Measurements from ENCODE around the gene P2RY13.

P2RY13 gene

GRCh38 chr3:151345859-151346258, 16.5 kb upstream of the P2RY13 start:
- no peak for DNase-seq
- no peak for TF ChIP-seq POLR2A (IDR thresholded peaks at IDR 0.05; ENCODE audit: low read length)
- TF ChIP-seq GATA1 (IDR thresholded peaks at IDR 0.05; ENCODE audit: low read depth, low read length) = no peak

GRCh38 chr3:151331696-151332095, 2.3 kb upstream of the P2RY13 start:
- TF ChIP-seq POLR2A (IDR thresholded peaks at IDR 0.05; ENCODE audit: low read length) = no peak
- TF ChIP-seq GATA1 (IDR thresholded peaks at IDR 0.05; ENCODE audit: low read depth, low read length) = no peak

GRCh38 chr3:151330899-151331298, 1.6 kb upstream of the P2RY13 start:
- DNase-seq = no peak
- no peak for TF ChIP-seq GATA1 (IDR thresholded peaks at IDR 0.05; ENCODE audit: low read depth, low read length)
- no peak for TF ChIP-seq POLR2A (IDR thresholded peaks at IDR 0.05; ENCODE audit: low read length)

More at GRCh38 chr3:151331696-151332095, 2.3 kb upstream of the P2RY13 start:
- DNase-seq = no peak

- TF ChIP-seq POLR2A (IDR thresholded peaks at IDR 0.05; ENCODE audit: low read length) = no peak
- no peak for TF ChIP-seq GATA1 (IDR thresholded peaks at IDR 0.05; ENCODE audit: low read depth, low read length)
- no peak for DNase-seq
These were observed 1.0 kb upstream of the P2RY13 start for GRCh38 chr3:151330379-151330778.

GRCh38 chr3:151328298-151328995, 902 bp downstream of the P2RY13 start:
- DNase-seq = no peak
- no peak for TF ChIP-seq POLR2A (IDR thresholded peaks at IDR 0.05; ENCODE audit: low read length)
- no peak for TF ChIP-seq GATA1 (IDR thresholded peaks at IDR 0.05; ENCODE audit: low read depth, low read length)

- peak in 1 of 2 experiments; percentile 27 for DNase-seq
- no peak for TF ChIP-seq GATA1 (IDR thresholded peaks at IDR 0.05; ENCODE audit: low read depth, low read length)
- TF ChIP-seq POLR2A (IDR thresholded peaks at IDR 0.05; ENCODE audit: low read length) = no peak
These were observed 1.7 kb downstream of the P2RY13 start for GRCh38 chr3:151327571-151328198.

- no peak for DNase-seq
- TF ChIP-seq GATA1 (IDR thresholded peaks at IDR 0.05; ENCODE audit: low read depth, low read length) = no peak
- TF ChIP-seq POLR2A (IDR thresholded peaks at IDR 0.05; ENCODE audit: low read length) = no peak
These were observed 6.8 kb downstream of the P2RY13 start for GRCh38 chr3:151322511-151322910.

- no peak for DNase-seq
- TF ChIP-seq POLR2A (IDR thresholded peaks at IDR 0.05; ENCODE audit: low read length) (no peak), GATA1 (IDR thresholded peaks at IDR 0.05; ENCODE audit: low read depth, low read length) (no peak)
These were observed 7.8 kb downstream of the P2RY13 start for GRCh38 chr3:151321526-151321925.

- no peak for TF ChIP-seq GATA1 (IDR thresholded peaks at IDR 0.05; ENCODE audit: low read depth, low read length)
- no peak for TF ChIP-seq POLR2A (IDR thresholded peaks at IDR 0.05; ENCODE audit: low read length)
- DNase-seq = no peak
These were observed 9.2 kb downstream of the P2RY13 start for GRCh38 chr3:151320131-151320530.

GRCh38 chr3:151319628-151320027, 9.7 kb downstream of the P2RY13 start:
- TF ChIP-seq POLR2A (IDR thresholded peaks at IDR 0.05; ENCODE audit: low read length) = no peak
- no peak for TF ChIP-seq GATA1 (IDR thresholded peaks at IDR 0.05; ENCODE audit: low read depth, low read length)

GRCh38 chr3:151318991-151319390, 10.4 kb downstream of the P2RY13 start:
- no peak for DNase-seq
- TF ChIP-seq POLR2A (IDR thresholded peaks at IDR 0.05; ENCODE audit: low read length) = no peak
- TF ChIP-seq GATA1 (IDR thresholded peaks at IDR 0.05; ENCODE audit: low read depth, low read length) = no peak

More at GRCh38 chr3:151319628-151320027, 9.7 kb downstream of the P2RY13 start:
- DNase-seq = no peak

GRCh38 chr3:151318313-151318712, 11.0 kb downstream of the P2RY13 start:
- TF ChIP-seq GATA1 (IDR thresholded peaks at IDR 0.05; ENCODE audit: low read depth, low read length) = no peak
- TF ChIP-seq POLR2A (IDR thresholded peaks at IDR 0.05; ENCODE audit: low read length) = no peak
- DNase-seq = no peak

- TF ChIP-seq POLR2A (IDR thresholded peaks at IDR 0.05; ENCODE audit: low read length) (no peak), GATA1 (IDR thresholded peaks at IDR 0.05; ENCODE audit: low read depth, low read length) (no peak)
- no peak for DNase-seq
These were observed 12.9 kb downstream of the P2RY13 start, which contains the start of gene GPR87 for GRCh38 chr3:151316267-151316991. Gene GPR87, minus strand, starts transcription at chr3:151316820. Its CDS starts 16,720 bp downstream, at chr3:151300100.

GRCh38 chr3:151315846-151316245, 13.5 kb downstream of the P2RY13 start:
- TF ChIP-seq GATA1 (IDR thresholded peaks at IDR 0.05; ENCODE audit: low read depth, low read length) (no peak), POLR2A (IDR thresholded peaks at IDR 0.05; ENCODE audit: low read length) (no peak)
- no peak for DNase-seq

Measured in erythroblast (primary cell).